Measurements from ENCODE around the gene CENATAC. TPM values are rescaled to one million over a fixed set of nuclear protein-coding genes. Genes with fewer than 3 reads are reported as not detected.
"Not testable (repeated sequence)": the region's sequence is repeated elsewhere in the genome, so short reads cannot be mapped to it uniquely, and the experiment has no call there.

CENATAC gene, protein sequence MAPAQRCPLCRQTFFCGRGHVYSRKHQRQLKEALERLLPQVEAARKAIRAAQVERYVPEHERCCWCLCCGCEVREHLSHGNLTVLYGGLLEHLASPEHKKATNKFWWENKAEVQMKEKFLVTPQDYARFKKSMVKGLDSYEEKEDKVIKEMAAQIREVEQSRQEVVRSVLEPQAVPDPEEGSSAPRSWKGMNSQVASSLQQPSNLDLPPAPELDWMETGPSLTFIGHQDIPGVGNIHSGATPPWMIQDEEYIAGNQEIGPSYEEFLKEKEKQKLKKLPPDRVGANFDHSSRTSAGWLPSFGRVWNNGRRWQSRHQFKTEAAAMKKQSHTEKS
- total RNA-seq (2014; rRNA removed; shearing (Covaris generic)): 11.9 and 14.4 TPM in 2 replicates

- DNase-seq (ENCODE audit: low spot score): peak; percentile 68
These were observed at the start of gene CENATAC for GRCh38 chr11:118997627-118998387. TSS of gene CENATAC (plus strand) at chr11:118998138. CDS start at chr11:118998198, 60 bp downstream.

DNA sequence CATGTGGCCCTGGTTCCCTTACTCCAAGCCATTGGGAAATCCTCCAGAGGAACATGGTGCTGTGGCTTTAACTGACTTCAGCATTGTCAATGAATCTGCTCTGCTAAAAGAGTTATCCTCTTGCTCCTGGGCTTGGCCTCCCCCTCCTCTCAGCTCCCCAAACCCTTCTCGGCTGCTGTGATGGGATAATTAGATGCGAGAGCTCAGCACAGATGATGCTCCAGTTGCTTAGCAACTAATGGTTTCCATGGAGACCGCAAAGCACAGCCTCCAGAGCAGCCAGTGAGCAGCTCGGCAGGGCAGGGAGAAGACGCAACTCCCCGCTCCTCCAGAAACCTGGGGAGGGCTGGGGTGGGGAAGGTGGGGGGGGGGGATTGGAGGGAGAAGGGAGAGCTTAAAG lies 44.7 kb upstream of the CENATAC start:
- no peak for DNase-seq (ENCODE audit: low spot score)

DNA sequence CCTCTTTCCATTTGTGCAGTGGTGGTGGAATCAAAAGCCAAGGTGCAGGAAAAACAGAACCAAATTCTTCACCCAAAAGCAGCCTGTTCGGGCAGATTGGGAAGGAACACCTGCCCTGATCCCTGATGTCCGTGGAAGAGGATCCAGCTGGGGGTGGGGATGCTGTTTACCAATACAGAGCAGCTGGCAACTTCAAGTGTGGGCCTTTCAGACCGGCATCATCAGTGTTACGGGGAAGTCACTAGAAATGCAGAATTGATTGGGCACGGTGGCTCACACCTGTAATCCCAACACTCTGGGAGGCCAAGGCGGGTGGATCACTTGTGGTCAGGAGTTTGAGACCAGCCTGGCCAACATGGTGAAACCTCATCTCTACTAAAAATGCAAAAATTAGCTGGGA lies 44.0 kb upstream of the CENATAC start:
- not testable (repeated sequence) for DNase-seq (ENCODE audit: low spot score)

- peak; percentile 78 for DNase-seq (ENCODE audit: low spot score)
These were observed 41.7 kb upstream of the CENATAC start, which contains the start of gene UPK2 for GRCh38 chr11:118956094-118956846. TSS of gene UPK2 (plus strand) at chr11:118956298. CDS start at chr11:118956351, 53 bp downstream.

- DNase-seq (ENCODE audit: low spot score): no peak
These were observed 41.0 kb upstream of the CENATAC start for GRCh38 chr11:118956847-118957469.

DNA sequence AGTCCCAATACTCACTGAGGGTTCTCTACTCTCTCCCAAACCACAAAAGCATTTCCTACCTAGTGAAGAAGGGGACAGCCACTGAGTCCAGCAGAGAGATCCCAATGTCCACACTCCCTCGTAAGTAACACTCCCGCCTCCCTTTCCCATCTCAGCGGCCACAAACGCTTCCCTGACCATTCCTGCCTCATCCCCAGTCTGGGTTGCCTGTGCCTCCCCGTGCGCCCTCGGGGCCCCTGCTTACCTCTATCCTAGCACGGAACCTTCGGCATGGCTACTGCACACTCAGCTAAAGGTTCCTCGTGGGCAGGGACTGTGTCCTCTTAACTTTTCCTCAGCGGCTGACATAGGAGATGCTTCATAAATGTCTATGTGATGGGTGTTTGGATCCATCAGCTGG lies 40.4 kb upstream of the CENATAC start:
- no peak for DNase-seq (ENCODE audit: low spot score)

DNA sequence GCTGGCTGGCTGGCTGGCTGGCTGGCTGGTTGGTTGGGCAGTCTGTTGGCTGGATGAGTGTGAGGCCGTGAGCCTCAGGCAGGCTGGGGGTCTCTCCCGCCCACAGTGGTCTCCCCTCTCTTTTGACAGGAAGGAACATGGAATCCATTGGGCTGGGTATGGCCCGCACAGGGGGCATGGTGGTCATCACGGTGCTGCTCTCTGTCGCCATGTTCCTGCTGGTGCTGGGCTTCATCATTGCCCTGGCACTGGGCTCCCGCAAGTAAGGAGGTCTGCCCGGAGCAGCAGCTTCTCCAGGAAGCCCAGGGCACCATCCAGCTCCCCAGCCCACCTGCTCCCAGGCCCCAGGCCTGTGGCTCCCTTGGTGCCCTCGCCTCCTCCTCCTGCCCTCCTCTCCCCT lies 40.0 kb upstream of the CENATAC start:
- no peak for DNase-seq (ENCODE audit: low spot score)

GRCh38 chr11:118958577-118958976 lies 39.4 kb upstream of the CENATAC start:
- DNase-seq (ENCODE audit: low spot score): no peak

GRCh38 chr11:118961189-118961588 lies 36.7 kb upstream of the CENATAC start:
- no peak for DNase-seq (ENCODE audit: low spot score)

GRCh38 chr11:118961591-118961990 lies 36.3 kb upstream of the CENATAC start:
- DNase-seq (ENCODE audit: low spot score): no peak

DNA sequence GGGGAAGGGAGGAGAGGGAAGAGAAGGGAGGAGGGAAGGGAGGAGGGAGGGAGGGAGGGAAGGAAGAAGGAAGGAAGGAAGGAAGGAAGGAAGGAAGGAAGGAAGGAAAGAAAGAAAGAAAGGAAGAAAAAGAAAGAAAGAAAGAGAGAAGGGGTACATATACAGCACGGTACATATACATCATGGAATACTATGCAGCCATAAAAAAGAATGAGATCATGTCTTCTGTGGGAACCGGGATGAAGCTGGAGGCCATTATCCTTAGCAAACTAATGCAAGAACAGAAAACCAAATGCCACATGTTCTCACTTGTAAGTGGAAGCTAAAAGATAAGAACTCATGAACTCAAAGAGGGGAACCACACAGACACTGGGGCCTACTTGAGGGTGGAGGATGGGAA lies 28.4 kb upstream of the CENATAC start:
- DNase-seq (ENCODE audit: low spot score): not testable (repeated sequence)

DNA sequence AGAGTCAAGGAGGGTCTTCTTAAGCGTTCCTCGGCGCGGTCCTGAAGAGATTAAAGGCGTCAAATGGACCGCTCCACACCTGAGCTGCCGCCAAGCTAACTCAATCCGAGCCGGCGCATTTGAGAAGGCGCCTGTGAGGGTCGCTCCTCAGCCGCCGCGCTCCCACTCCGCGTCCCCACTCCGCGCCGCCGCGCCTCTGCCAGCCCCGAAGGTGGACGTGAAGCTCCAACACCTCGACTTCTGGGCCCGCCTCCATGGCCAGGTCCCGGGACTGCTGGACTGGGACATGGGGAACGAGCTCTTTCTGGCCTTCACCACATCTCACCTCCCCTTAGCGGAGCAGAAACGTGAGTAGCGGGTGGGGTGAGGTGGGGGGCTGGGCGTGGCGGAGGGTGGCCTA lies 26.3 kb upstream of the CENATAC start, which contains the start of gene FOXR1:
Gene FOXR1 (plus strand): TSS at position 116 of the 400 bp plus-strand sequence. CDS start 171 bp downstream, at position 287.
- no peak for DNase-seq (ENCODE audit: low spot score)

DNA sequence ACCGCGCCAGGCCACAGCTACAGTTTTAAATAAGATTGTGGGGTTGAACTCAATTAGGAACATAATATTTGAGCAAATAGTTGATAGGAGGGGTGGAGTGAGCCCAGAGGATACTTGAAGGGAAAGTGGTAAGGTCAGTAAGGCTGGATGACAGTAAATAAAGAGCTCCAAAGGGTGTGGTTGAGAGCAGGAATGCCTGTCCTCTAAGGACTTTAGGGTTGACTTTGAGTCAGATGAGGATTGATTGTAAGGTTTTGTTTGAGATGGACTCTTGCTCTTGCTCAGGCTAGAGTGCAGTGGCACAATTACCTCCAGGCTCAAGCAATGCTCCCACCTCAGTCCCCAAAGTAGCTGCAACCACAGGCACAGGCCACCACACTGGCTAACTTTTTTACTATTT lies 24.0 kb upstream of the CENATAC start:
- DNase-seq (ENCODE audit: low spot score): no peak

DNA sequence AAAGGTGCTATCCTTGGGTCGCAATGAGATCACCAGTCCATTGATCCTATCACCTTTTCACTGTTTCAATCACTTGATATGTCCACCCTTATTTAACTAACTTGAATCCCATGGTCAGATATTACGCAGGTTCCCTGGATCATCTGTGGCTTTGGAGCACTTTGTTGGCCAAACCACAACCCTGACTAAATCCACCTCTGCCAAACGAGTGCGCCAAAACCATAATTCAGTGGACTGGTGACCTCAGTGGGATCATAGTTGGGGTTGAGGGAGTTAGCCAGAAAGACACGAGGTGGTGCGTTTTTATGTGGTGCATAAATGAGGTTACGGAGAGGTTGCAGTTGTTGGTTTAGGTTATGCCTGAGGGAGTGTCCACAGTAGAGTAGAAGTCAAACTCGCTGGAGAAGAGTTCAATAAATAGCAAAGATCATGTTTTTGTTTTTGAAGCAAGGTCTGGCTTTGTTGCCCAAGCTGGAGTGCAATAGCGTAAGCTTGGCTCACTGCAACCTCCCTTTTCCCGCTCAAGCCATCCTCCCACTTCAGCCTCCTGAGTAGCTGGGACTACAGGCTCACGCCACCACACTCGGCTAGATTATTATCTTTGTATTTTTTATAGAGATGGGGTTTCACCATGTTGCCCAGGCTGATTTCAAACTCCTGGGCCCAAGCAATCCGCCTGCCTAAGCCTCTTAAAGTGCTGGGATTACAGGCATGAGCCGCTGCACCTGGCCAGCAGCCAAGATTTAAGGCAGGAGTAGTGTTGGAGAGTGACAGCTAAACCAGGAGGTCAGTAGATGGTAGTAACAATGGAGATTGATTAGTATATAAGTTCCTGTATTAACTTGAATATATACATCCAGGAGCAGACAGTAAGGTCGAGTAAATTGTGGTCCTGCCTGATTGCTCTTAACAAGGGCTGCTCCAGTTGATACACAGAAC lies 21.9 kb upstream of the CENATAC start:
- no peak for DNase-seq (ENCODE audit: low spot score)

GRCh38 chr11:118979434-118979833 lies 18.5 kb upstream of the CENATAC start:
- DNase-seq (ENCODE audit: low spot score): no peak

DNA sequence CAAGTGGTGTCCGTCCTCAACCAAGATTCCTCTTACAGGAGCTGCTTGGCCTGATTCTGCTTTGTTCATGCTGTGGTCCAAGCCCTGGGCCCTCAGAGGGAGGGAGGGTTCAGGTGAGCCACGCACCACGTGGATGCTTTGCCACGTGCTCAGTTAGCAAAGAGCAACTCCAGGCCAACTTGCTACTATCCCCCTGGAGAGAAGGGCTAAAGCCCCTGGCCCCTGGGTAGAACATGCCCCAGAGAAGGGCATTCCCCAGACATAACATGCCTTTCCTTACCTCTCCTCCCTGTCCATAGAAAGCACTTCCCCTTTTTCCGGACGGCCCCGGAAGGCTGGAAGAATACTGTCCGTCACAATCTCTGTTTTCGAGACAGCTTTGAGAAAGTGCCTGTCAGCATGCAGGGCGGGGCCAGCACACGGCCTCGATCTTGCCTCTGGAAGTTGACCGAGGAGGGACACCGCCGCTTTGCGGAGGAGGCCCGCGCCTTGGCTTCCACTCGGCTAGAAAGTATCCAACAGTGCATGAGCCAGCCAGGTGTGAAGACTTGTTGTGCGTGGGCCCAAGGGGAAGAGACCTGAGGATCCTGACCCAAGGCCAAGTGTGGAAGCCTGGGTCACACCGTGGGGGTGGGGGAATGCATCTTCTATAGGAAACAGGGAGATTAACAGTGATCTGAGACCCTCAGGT lies 17.6 kb upstream of the CENATAC start:
- no peak for DNase-seq (ENCODE audit: low spot score)

- DNase-seq (ENCODE audit: low spot score): not testable (repeated sequence)
These were observed 13.6 kb upstream of the CENATAC start for GRCh38 chr11:118984337-118984736.

GRCh38 chr11:118984825-118985224 lies 13.1 kb upstream of the CENATAC start:
- no peak for DNase-seq (ENCODE audit: low spot score)

DNA sequence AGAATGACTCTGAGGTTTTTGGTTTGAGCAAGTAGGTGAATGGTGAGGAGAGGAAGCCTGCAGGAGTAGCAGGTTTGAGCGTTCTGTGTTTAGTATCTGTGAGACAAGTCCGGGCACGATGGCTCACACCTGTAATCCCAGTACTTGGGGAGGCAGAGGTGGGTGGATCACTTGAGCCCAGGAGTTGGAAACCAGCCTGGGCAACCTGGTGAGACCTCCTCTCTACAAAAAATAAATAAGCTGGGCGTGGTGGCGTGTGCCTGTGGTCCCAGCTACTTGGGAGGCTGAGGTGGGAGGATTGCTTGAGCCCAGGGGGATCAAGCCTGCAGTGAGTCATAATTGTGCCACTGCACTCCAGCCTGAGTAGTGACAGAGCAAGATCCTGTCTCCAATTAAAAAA lies 9.7 kb upstream of the CENATAC start:
- DNase-seq (ENCODE audit: low spot score): no peak

DNA sequence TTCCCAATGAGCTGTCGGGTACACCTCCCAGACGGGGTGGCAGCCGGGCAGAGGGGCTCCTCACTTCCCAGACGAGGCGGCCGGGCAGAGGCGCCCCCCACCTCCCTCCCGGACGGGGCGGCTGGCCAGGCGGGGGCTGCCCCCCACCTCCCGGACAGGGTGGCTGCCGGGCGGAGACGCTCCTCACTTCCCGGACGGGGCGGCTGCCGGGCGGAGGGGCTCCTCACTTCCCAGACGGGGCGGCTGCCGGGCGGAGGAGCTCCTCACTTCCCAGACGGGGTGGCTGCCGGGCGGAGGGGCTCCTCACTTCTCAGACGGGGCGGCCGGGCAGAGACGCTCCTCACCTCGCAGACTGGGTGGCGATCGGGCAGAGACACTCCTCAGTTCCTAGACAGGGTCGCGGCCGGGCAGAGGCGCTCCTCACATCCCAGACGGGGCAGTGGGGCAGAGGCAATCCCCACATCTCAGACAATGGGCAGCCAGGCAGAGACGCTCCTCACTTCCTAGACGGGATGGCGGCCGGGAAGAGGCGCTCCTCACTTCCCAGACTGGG lies 6.4 kb upstream of the CENATAC start:
- DNase-seq (ENCODE audit: low spot score): not testable (repeated sequence)
